ENCODE measurements around the gene OPN3. TPM values are rescaled to one million over a fixed set of nuclear protein-coding genes. Genes with fewer than 3 reads are reported as not detected.

The OPN3 gene
- total RNA-seq, 1 donor from 2014 or later = 19.9 TPM

DNA sequence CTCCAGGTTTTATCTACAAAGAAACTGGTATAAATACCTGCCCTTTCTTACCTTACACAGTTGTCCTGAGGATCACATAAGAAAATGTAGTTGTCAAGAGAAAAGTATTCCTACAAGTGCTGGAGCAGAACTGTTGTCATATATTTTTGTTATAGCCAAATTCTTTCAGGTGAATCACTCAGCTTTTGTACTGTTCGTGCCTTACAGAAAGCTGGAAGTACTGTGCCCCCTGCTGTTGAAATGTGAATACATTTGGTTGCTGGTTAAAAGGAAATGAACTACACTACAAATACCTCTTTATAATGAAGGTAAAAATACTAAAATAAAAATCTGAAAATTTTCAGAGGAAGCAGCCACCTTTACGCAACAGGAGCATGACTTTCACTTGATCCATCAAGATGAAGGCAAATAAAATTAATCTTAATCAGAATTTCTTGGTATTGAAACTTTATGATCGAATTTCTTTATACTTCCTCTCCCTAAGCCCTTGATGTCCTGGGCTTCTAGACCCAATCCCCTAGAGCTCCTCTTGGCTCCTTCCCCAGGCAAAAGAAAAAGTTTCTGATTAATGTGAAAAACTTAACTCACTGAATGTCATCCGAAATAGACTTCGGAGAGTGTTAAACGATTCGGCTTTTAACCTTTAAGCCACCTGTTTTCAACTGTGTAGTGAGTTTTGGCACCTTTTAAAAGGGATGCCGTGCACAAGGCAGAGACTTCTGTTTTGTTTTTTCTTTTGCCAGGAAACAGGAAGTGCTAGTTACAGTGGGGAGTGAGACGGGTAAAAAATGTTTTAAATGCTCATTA, 12.5 kb downstream of the OPN3 start:
- no peak overlapping the region for H3K27ac Mint-ChIP-seq
- H3K36me3 Mint-ChIP-seq (ENCODE audit: insufficient read depth) = peaks cover 3% of the 10 kb centered on the region
- H3K27me3 Mint-ChIP-seq = no peaks in the 10 kb centered on the region
- no peak for DNase-seq (ENCODE audit: low spot score, unreplicated experiment)
- TF ChIP-seq, protein P1, sequence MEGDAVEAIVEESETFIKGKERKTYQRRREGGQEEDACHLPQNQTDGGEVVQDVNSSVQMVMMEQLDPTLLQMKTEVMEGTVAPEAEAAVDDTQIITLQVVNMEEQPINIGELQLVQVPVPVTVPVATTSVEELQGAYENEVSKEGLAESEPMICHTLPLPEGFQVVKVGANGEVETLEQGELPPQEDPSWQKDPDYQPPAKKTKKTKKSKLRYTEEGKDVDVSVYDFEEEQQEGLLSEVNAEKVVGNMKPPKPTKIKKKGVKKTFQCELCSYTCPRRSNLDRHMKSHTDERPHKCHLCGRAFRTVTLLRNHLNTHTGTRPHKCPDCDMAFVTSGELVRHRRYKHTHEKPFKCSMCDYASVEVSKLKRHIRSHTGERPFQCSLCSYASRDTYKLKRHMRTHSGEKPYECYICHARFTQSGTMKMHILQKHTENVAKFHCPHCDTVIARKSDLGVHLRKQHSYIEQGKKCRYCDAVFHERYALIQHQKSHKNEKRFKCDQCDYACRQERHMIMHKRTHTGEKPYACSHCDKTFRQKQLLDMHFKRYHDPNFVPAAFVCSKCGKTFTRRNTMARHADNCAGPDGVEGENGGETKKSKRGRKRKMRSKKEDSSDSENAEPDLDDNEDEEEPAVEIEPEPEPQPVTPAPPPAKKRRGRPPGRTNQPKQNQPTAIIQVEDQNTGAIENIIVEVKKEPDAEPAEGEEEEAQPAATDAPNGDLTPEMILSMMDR (IDR thresholded peaks at IDR 0.05; ENCODE audit: unreplicated experiment) = peak; percentile 69
- H3K4me1 Mint-ChIP-seq (ENCODE audit: low read depth) = peaks cover 8% of the 10 kb centered on the region
- no peak overlapping the region for H3K4me3 Mint-ChIP-seq (ENCODE audit: low read depth)
- no peaks in the 10 kb centered on the region for H3K9me3 Mint-ChIP-seq (ENCODE audit: low read depth)

DNA sequence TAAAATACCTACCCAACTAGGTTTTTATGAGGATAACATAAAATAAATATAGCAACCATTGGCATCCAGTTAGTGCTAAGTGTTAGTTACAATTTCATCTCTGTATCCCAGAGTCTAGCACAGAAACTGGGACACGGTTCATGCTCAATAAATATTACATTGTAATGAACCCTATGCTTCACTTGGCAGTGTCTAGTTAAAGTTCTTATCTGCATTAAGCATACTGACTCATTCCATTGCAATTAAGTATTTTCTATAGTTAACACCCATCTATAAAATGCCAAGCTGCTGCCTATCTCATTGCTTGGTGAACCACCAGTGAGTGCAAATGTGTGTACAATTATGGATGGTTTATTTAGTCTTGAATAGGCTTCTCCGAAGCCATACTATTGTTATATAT, 15.2 kb downstream of the OPN3 start:
- Mint-ChIP-seq H3K36me3 (ENCODE audit: insufficient read depth) (peaks cover 5% of the 10 kb centered on the region), H3K4me1 (ENCODE audit: low read depth) (peaks cover 2% of the 10 kb centered on the region), H3K27ac (no peak overlapping the region), H3K9me3 (ENCODE audit: low read depth) (no peaks in the 10 kb centered on the region), H3K27me3 (no peaks in the 10 kb centered on the region), H3K4me3 (ENCODE audit: low read depth) (no peak overlapping the region)
- DNase-seq (ENCODE audit: low spot score, unreplicated experiment) = no peak
- TF ChIP-seq, protein P1 (IDR thresholded peaks at IDR 0.05; ENCODE audit: unreplicated experiment) = no peak

DNA sequence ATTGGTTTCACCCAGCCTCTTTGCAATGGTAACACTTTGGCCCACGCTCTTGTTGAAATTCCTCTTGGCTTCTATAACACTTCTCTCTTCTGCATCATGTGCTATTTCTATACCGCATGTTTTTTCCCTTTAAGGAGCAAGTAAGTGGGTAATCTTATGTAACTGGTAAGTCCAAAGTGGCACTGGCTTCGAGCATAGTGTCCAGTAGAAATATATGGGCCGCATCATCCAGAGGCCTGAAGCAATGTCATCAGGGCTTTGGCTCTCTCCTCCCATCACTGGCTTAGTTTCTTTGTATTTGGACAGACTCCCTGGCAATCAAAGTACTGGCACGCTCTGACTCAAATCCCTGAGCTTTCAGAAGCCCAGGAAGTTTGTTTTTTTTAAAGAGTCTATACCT, 17.5 kb downstream of the OPN3 start:
- Mint-ChIP-seq H3K4me3 (ENCODE audit: low read depth) (no peak overlapping the region), H3K9me3 (ENCODE audit: low read depth) (no peaks in the 10 kb centered on the region), H3K36me3 (ENCODE audit: insufficient read depth) (peaks cover 5% of the 10 kb centered on the region), H3K27me3 (no peaks in the 10 kb centered on the region), H3K27ac (no peak overlapping the region), H3K4me1 (ENCODE audit: low read depth) (peaks cover 2% of the 10 kb centered on the region)
- no peak for DNase-seq (ENCODE audit: low spot score, unreplicated experiment)
- TF ChIP-seq, protein P1 (IDR thresholded peaks at IDR 0.05; ENCODE audit: unreplicated experiment) = no peak

DNA sequence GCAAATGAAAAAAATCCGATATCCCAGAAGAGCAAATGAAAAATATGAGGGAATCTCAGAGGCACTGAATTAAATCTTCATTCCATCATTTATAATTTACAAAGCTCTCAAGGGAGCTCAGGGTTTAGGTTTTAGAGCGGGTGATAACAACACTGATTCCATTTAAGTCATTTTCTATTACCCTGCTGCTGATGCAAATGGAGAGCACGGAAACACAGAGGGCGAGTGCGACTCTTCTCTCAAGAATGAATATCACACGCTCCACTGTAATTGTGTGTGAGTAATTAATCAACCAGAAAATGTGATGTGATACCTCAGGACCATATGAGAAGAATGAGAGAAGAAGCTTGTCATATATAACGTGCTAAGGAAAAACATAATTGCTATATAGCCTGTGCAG, 22.7 kb downstream of the OPN3 start:
- H3K9me3 Mint-ChIP-seq (ENCODE audit: low read depth) = no peaks in the 10 kb centered on the region
- no peak for DNase-seq (ENCODE audit: low spot score, unreplicated experiment)
- peaks cover 4% of the 10 kb centered on the region for H3K4me1 Mint-ChIP-seq (ENCODE audit: low read depth)
- H3K27me3 Mint-ChIP-seq = no peaks in the 10 kb centered on the region
- H3K4me3 Mint-ChIP-seq (ENCODE audit: low read depth) = no peak overlapping the region
- H3K36me3 Mint-ChIP-seq (ENCODE audit: insufficient read depth) = peaks cover 5% of the 10 kb centered on the region
- no peak overlapping the region for H3K27ac Mint-ChIP-seq
- TF ChIP-seq, protein P1 (IDR thresholded peaks at IDR 0.05; ENCODE audit: unreplicated experiment) = no peak

DNA sequence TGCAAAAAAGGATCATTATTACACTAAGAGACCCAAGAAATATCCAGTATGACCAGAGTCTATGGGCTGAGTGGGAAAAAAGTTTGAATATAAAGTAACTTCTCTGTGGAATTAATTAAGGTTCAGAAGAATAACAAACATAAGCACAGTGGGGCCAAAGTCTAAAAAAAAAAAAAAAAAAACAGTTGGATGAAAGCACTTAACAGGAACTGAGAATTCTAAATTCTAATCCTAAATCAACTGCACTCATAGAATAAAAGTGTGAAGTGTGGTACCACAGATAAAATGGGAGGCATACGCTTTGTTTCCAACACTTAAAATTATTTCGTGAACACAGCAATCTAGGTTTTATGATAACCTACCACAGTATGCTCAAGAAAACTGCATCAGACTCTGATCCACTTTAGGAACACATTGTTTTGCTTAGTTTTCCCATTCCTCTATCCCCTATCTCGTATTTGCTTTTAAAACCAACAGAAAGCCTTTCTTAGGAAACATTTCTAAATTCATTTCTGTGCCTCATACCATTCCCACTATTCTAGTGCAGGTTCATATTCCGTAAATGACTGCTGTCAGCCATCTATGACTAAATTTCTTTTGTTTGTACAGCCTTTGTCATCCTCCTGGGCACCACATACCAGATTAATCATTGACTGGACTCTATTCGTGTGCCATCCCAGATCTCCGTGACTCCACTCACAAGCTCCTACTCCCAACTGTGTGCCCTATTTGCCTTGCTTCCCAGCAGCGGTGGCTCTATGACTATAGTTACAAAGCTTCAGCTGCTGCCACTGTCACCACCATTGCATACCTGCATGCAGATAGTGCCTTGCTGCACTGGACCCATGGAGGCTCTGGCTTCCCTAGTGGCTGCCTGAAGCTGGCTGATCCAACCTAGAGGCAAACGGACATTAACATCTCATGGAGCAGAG, 24.9 kb downstream of the OPN3 start:
- H3K27ac Mint-ChIP-seq = no peak overlapping the region
- no peak overlapping the region for H3K4me3 Mint-ChIP-seq (ENCODE audit: low read depth)
- H3K9me3 Mint-ChIP-seq (ENCODE audit: low read depth) = no peaks in the 10 kb centered on the region
- TF ChIP-seq, protein P1 (IDR thresholded peaks at IDR 0.05; ENCODE audit: unreplicated experiment) = no peak
- H3K36me3 Mint-ChIP-seq (ENCODE audit: insufficient read depth) = no peaks in the 10 kb centered on the region
- H3K4me1 Mint-ChIP-seq (ENCODE audit: low read depth) = peaks cover 4% of the 10 kb centered on the region
- H3K27me3 Mint-ChIP-seq = no peaks in the 10 kb centered on the region
- no peak for DNase-seq (ENCODE audit: low spot score, unreplicated experiment)

Measured in progenitor cell of endocrine pancreas (in vitro differentiated cells).